Lower leg skin (tissue), 3 donors: ENCODE measurements around the gene XPNPEP3.

Experiments used
- POLR2A ChIP-seq, 2 donors: fragments of 450-650 bp; IDR thresholded peaks; one replicate each; pipeline ENCODE4 v1.6.1; 2016 to 2017; ENCODE audit warnings: antibody characterized with exemption in 2 of 2, mild to moderate bottlenecking in 1 of 2, moderate library complexity in 1 of 2
- TF ChIP-seq, protein P1 (sequence below), 3 donors: fragments of 450-650 bp; IDR thresholded peaks; one replicate each; pipeline ENCODE4 v1.5.1; 2016; ENCODE audit warnings: antibody characterized with exemption in 3 of 3, mild to moderate bottlenecking in 3 of 3, moderate library complexity in 2 of 3

DNA sequence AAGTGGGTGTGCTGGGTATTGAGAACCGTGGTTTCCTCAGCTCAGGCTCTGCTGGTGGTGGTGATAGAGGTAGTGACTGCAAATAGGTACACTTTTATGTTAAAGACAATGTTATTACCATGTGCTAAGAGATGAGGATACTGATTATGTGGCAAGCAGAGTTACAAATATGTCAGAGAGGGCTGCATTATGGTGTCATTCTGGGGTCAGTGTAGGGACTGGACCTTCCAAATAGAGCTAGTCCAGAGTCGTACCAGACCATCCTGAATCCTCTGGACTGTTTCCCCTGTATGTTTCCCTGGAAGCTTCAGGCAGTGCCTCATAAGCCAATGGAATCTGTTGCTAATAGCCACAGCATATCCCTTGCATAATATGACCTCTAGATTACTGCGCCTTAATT, 5.1 kb downstream of the XPNPEP3 start, which contains the start of gene DNAJB7:
- TF ChIP-seq POLR2A (IDR thresholded peaks at IDR 0.05), result no peak
- TF ChIP-seq, protein P1, sequence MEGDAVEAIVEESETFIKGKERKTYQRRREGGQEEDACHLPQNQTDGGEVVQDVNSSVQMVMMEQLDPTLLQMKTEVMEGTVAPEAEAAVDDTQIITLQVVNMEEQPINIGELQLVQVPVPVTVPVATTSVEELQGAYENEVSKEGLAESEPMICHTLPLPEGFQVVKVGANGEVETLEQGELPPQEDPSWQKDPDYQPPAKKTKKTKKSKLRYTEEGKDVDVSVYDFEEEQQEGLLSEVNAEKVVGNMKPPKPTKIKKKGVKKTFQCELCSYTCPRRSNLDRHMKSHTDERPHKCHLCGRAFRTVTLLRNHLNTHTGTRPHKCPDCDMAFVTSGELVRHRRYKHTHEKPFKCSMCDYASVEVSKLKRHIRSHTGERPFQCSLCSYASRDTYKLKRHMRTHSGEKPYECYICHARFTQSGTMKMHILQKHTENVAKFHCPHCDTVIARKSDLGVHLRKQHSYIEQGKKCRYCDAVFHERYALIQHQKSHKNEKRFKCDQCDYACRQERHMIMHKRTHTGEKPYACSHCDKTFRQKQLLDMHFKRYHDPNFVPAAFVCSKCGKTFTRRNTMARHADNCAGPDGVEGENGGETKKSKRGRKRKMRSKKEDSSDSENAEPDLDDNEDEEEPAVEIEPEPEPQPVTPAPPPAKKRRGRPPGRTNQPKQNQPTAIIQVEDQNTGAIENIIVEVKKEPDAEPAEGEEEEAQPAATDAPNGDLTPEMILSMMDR (IDR thresholded peaks at IDR 0.05), result no peak
